ENCODE measurements around the gene ACTN4.

ACTN4 gene

DNA sequence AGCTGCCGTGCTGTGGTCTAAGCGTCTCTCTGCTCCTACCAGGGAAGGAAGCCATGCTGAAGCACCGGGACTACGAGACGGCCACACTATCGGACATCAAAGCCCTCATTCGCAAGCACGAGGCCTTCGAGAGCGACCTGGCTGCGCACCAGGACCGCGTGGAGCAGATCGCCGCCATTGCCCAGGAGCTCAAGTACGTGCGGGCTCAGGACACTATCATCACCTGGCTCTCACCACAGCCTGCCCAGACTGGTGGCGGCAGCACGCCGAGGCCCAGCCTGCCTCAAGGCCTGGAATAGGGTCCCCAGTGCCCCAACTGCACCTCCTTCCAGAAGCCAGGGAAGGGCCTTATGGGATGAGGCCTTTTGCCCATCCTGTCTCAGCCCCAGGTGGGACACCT lies 74.0 kb downstream of the ACTN4 start:
- H2AFZ ChIP-seq (ENCODE audit: low read length, unreplicated experiment): no peak overlapping the region
- H3K27me3 ChIP-seq (ENCODE audit: insufficient read depth, low read length): no peaks in the 10 kb centered on the region
- H3K27ac ChIP-seq (ENCODE audit: low read depth, low read length): no peak overlapping the region
- no peaks in the 10 kb centered on the region for H3K4me1 ChIP-seq (ENCODE audit: control insufficient read depth, insufficient read depth, low read length, unreplicated experiment)
- H3K36me3 ChIP-seq (ENCODE audit: insufficient read depth, low read length): 0 out of 2 replicates have a peak, but pooled peaks cover 4% of the 10 kb centered on the region
- H3K79me2 ChIP-seq (ENCODE audit: control insufficient read depth, insufficient read depth, low read length, unreplicated experiment): peaks cover 3% of the 10 kb centered on the region
- no peak overlapping the region for H3K4me3 ChIP-seq (ENCODE audit: low read depth, low read length)

DNA sequence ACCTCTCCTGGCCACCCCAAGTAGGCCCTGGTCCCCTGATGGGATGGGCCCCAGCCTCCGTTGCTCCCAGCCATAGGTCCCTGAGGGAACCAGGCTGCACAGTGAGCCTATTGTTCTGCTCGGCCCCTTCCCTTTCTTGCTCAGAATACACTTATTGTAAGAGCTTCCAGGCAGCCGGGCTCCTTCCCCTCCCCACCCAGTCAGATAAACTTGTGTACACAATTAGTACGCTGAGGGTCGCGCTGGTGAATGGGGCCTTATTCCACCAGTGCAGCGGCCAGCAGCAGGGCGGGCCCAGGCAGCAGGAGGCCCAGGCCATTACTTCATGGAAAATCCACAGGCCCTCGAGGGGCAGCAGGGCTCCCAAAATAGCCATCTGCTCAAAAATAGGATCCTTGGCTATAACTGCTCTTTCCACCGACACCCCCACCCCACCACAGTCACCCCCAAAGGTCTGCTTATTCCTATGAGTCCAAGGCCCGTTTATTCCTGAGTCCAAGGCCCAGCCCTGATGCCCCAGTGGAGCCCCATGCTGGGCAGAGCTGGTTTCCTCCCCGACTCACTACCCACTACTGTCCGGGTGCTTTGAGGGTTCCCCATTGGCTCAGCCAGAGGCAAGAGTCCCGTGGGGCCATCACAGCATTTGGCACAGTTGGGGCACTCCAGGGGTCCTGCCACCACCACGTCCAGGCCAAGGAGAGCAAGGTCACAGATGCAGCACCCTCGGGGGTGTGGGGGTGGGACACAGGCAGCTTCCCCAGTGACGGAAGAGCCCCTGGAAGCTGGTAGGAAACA lies 74.7 kb downstream of the ACTN4 start:
- H3K4me3 ChIP-seq (ENCODE audit: low read depth, low read length): no peak overlapping the region
- H3K27ac ChIP-seq (ENCODE audit: low read depth, low read length): no peak overlapping the region
- no peaks in the 10 kb centered on the region for H3K4me1 ChIP-seq (ENCODE audit: control insufficient read depth, insufficient read depth, low read length, unreplicated experiment)
- H2AFZ ChIP-seq (ENCODE audit: low read length, unreplicated experiment): no peak overlapping the region
- H3K79me2 ChIP-seq (ENCODE audit: control insufficient read depth, insufficient read depth, low read length, unreplicated experiment): peaks cover 3% of the 10 kb centered on the region
- 0 out of 2 replicates have a peak, but pooled peaks cover 4% of the 10 kb centered on the region for H3K36me3 ChIP-seq (ENCODE audit: insufficient read depth, low read length)
- H3K27me3 ChIP-seq (ENCODE audit: insufficient read depth, low read length): no peaks in the 10 kb centered on the region

DNA sequence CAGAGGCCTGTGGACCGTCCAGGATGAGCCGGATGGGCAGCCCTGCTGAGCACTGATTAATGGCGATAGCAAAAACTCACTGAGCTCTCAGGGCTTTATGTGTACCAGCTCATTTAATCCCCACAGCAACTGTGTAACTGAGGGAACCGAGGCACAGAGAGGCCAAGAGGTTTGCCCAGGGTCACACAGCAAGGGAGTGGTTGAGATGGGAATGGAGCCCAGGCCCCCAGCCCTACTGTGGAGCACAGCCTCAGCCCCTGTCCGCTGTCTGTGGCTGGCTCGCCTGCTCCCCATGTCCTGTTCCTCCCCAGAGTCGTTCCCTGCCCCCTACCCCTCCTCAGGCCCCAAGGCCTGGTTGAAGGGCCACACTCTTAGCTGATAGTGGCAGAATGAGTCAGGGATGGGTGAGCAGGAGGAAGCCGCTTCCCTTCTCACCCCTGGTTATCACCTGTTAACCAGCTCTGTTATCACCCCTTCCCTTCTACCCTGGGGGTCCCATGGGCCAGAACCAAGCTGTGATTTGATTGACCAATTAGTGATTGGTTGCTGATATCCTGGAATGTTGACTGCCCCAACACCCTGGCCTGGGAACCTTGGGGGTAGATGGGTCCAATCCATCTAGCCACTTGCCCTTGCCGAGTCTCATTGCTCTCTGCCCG lies 75.6 kb downstream of the ACTN4 start:
- Histone ChIP-seq H3K27ac (ENCODE audit: low read depth, low read length) (no peak overlapping the region), H3K79me2 (ENCODE audit: control insufficient read depth, insufficient read depth, low read length, unreplicated experiment) (no peaks in the 10 kb centered on the region), H3K4me1 (ENCODE audit: control insufficient read depth, insufficient read depth, low read length, unreplicated experiment) (no peaks in the 10 kb centered on the region)

DNA sequence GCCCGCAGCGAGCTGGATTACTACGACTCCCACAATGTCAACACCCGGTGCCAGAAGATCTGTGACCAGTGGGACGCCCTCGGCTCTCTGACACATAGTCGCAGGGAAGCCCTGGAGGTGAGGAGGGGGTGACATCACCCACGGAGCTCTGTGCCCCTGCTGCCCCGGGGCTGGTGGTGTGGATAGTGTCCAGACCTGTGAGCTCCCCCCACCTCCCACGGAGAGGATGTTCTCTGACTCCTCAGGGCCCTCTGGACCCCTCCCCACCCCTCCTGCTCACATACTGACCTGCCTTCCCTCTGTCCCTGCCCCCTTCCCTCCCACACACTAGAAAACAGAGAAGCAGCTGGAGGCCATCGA lies 76.1 kb downstream of the ACTN4 start:
- Histone ChIP-seq H3K4me1 (ENCODE audit: control insufficient read depth, insufficient read depth, low read length, unreplicated experiment) (no peaks in the 10 kb centered on the region), H3K36me3 (ENCODE audit: insufficient read depth, low read length) (0 out of 2 replicates have a peak, but pooled peaks cover 4% of the 10 kb centered on the region), H3K27ac (ENCODE audit: low read depth, low read length) (no peak overlapping the region)

More for the DNA sequence above, 75.6 kb downstream of the ACTN4 start:
- 0 out of 2 replicates have a peak, but pooled peaks cover 4% of the 10 kb centered on the region for H3K36me3 ChIP-seq (ENCODE audit: insufficient read depth, low read length)
- no peak overlapping the region for H3K4me3 ChIP-seq (ENCODE audit: low read depth, low read length)
- H2AFZ ChIP-seq (ENCODE audit: low read length, unreplicated experiment): no peak overlapping the region
- no peaks in the 10 kb centered on the region for H3K27me3 ChIP-seq (ENCODE audit: insufficient read depth, low read length)

DNA sequence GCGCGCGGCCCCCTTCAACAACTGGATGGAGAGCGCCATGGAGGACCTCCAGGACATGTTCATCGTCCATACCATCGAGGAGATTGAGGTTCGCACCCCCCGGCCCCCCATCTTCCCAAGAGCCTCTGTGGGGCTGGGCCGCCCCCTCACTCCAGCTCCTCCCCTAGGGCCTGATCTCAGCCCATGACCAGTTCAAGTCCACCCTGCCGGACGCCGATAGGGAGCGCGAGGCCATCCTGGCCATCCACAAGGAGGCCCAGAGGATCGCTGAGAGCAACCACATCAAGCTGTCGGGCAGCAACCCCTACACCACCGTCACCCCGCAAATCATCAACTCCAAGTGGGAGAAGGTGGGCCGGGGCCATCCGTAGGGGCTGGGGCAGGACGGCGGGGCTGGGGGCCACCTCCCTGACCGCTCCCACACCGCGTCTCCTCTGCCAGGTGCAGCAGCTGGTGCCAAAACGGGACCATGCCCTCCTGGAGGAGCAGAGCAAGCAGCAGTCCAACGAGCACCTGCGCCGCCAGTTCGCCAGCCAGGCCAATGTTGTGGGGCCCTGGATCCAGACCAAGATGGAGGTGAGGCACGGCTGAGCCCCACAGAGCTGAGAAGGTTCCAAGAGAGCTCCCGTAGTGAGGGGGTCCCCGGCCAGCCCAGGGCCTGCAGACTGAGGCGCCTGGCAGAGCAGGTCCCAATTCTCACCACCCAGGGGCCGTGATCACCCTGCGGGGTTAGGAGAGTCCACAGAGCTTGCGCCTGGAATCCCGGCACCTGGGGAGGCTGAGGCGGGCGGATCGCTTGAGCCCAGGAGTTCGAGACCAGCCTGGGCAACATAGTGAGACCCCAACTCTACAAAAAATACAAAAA lies 76.8 kb downstream of the ACTN4 start:
- Histone ChIP-seq H3K27me3 (ENCODE audit: insufficient read depth, low read length) (no peaks in the 10 kb centered on the region), H2AFZ (ENCODE audit: low read length, unreplicated experiment) (no peak overlapping the region)

More for the DNA sequence above, 76.1 kb downstream of the ACTN4 start:
- Histone ChIP-seq H3K27me3 (ENCODE audit: insufficient read depth, low read length) (no peaks in the 10 kb centered on the region), H2AFZ (ENCODE audit: low read length, unreplicated experiment) (no peak overlapping the region), H3K4me3 (ENCODE audit: low read depth, low read length) (no peak overlapping the region), H3K79me2 (ENCODE audit: control insufficient read depth, insufficient read depth, low read length, unreplicated experiment) (no peaks in the 10 kb centered on the region)

DNA sequence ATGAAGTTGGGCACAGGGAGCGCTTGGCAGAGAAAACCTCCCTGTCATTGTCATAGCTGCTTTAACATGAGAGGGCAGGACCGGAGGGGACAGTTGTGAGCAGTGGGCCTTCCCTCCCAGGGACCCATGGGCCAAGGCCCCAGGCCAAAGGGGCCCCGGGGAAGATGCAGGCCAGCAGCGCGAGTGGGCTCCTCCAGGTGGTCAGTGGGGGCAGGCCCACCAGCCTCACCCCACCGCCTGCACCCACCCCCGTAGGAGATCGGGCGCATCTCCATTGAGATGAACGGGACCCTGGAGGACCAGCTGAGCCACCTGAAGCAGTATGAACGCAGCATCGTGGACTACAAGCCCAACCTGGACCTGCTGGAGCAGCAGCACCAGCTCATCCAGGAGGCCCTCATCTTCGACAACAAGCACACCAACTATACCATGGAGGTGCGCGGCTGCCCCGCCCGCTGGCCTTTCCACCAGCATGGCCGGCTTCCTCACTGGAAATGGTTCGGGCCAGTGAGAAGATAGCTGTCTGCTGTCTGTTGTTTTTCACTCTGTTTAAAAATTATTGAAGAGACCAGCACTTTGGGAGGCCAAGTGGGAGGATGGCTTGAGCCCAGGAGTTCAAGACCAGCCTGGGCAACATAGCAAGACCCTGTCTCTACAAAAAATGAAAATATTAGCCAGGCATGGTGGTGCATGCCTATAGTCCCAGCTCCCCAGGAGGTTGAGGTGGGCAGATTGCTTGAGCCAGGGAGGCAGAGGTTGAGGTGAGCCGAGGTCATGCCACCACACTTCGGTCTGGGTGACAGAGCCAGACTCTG lies 78.2 kb downstream of the ACTN4 start:
- Histone ChIP-seq H3K36me3 (ENCODE audit: insufficient read depth, low read length) (0 out of 2 replicates have a peak, but pooled peaks cover 4% of the 10 kb centered on the region), H2AFZ (ENCODE audit: low read length, unreplicated experiment) (no peak overlapping the region), H3K27me3 (ENCODE audit: insufficient read depth, low read length) (no peaks in the 10 kb centered on the region), H3K79me2 (ENCODE audit: control insufficient read depth, insufficient read depth, low read length, unreplicated experiment) (no peaks in the 10 kb centered on the region), H3K4me3 (ENCODE audit: low read depth, low read length) (no peak overlapping the region), H3K27ac (ENCODE audit: low read depth, low read length) (no peak overlapping the region), H3K4me1 (ENCODE audit: control insufficient read depth, insufficient read depth, low read length, unreplicated experiment) (no peaks in the 10 kb centered on the region)

More for the DNA sequence above, 76.8 kb downstream of the ACTN4 start:
- Histone ChIP-seq H3K36me3 (ENCODE audit: insufficient read depth, low read length) (0 out of 2 replicates have a peak, but pooled peaks cover 4% of the 10 kb centered on the region), H3K27ac (ENCODE audit: low read depth, low read length) (no peak overlapping the region), H3K4me3 (ENCODE audit: low read depth, low read length) (no peak overlapping the region), H3K79me2 (ENCODE audit: control insufficient read depth, insufficient read depth, low read length, unreplicated experiment) (no peaks in the 10 kb centered on the region), H3K4me1 (ENCODE audit: control insufficient read depth, insufficient read depth, low read length, unreplicated experiment) (no peaks in the 10 kb centered on the region)

DNA sequence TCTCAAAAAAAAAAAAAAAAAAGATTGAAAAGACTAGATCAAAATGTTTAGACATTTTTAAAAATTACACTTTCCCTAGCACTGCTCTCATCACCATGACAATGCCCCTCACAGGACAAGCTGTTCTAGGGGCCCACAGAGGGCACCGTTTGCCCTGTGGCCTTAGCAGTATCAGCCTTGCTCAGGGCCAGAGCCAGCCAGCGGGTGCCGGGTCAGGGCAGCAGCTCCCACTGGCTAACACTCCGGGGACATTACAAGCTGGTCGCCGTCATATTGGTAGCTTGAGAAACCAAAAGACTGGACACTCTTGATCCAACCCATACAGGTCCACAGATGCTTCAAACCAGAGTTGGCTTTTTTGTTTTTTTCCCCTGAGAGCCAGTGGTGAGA lies 78.8 kb downstream of the ACTN4 start:
- H3K79me2 ChIP-seq (ENCODE audit: control insufficient read depth, insufficient read depth, low read length, unreplicated experiment): no peaks in the 10 kb centered on the region
- H3K4me1 ChIP-seq (ENCODE audit: control insufficient read depth, insufficient read depth, low read length, unreplicated experiment): no peaks in the 10 kb centered on the region
- H3K27me3 ChIP-seq (ENCODE audit: insufficient read depth, low read length): no peaks in the 10 kb centered on the region
- H3K4me3 ChIP-seq (ENCODE audit: low read depth, low read length): no peak overlapping the region
- no peaks in the 10 kb centered on the region for H3K36me3 ChIP-seq (ENCODE audit: insufficient read depth, low read length)
- H3K27ac ChIP-seq (ENCODE audit: low read depth, low read length): no peak overlapping the region
- no peak overlapping the region for H2AFZ ChIP-seq (ENCODE audit: low read length, unreplicated experiment)

DNA sequence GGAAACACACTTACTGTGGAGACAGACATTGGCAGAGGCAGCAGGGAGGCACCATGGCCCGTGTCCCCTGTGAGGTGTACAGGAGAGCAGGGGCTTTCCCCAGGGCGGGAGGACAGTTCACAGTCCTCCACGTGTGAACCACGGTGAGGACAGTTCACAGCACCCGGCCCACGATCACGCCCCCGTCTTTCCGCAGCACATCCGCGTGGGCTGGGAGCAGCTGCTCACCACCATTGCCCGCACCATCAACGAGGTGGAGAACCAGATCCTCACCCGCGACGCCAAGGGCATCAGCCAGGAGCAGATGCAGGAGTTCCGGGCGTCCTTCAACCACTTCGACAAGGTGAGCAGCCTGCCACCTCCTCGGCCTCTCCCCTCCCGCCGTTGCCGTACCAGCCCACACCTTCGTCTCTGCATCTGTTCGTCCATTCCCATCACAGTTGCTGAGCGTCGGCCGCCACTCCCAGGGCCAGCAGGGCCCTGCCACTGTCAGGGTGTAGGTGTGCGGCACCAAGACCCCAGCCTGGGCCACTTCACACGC lies 79.4 kb downstream of the ACTN4 start:
- Histone ChIP-seq H3K79me2 (ENCODE audit: control insufficient read depth, insufficient read depth, low read length, unreplicated experiment) (no peaks in the 10 kb centered on the region), H2AFZ (ENCODE audit: low read length, unreplicated experiment) (no peak overlapping the region), H3K4me3 (ENCODE audit: low read depth, low read length) (no peak overlapping the region), H3K27me3 (ENCODE audit: insufficient read depth, low read length) (no peaks in the 10 kb centered on the region), H3K36me3 (ENCODE audit: insufficient read depth, low read length) (no peaks in the 10 kb centered on the region), H3K27ac (ENCODE audit: low read depth, low read length) (no peak overlapping the region), H3K4me1 (ENCODE audit: control insufficient read depth, insufficient read depth, low read length, unreplicated experiment) (no peaks in the 10 kb centered on the region)

DNA sequence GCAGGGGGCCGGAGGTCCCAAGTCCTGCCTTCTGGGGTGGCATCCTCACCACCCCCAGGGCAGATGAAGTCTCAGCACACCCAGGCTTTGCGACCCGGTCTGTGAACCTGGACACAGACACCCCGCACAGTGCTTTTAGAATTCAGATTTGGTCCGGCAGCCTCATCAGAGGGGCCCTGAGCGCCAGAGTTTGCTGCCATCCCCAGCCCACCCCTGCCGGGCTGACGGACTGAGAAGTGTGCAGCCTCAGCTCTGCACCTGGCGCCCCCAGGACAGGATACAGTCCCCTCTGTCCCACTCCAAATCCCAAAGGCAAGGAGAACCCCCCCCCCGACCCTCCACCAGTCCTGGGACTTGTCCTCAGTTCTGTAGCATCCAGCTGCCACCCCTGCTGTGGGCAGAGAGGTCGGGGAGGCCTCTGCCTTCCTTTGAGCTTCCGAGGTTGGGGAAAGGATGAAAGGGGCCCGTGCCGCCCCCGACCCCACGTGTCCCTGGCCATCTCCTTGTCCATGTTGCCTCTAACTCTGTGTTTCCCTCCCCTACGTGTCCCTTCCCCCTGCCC lies 79.9 kb downstream of the ACTN4 start:
- Histone ChIP-seq H3K4me1 (ENCODE audit: control insufficient read depth, insufficient read depth, low read length, unreplicated experiment) (no peaks in the 10 kb centered on the region), H3K79me2 (ENCODE audit: control insufficient read depth, insufficient read depth, low read length, unreplicated experiment) (no peaks in the 10 kb centered on the region), H2AFZ (ENCODE audit: low read length, unreplicated experiment) (no peak overlapping the region), H3K27me3 (ENCODE audit: insufficient read depth, low read length) (no peaks in the 10 kb centered on the region), H3K4me3 (ENCODE audit: low read depth, low read length) (no peak overlapping the region), H3K36me3 (ENCODE audit: insufficient read depth, low read length) (no peaks in the 10 kb centered on the region), H3K27ac (ENCODE audit: low read depth, low read length) (no peak overlapping the region)

Measured in ACC112 (cell line).